Ishikawa (cell line): ENCODE measurements around the gene CDC42BPG.

Experiments used
- CEBPB ChIP-seq: IDR thresholded peaks from 2 replicates; pipeline ENCODE4 v1.6.1; 2012
- CREB1 ChIP-seq: IDR thresholded peaks from 2 replicates; pipeline ENCODE4 v1.6.1; 2012; ENCODE audit warnings: low read depth
- EGR1 ChIP-seq: IDR thresholded peaks from 2 replicates; pipeline ENCODE4 v1.6.1; 2012
- EP300 ChIP-seq: IDR thresholded peaks from 2 replicates; pipeline ENCODE4 v1.6.1; 2012; ENCODE audit warnings: borderline replicate concordance
- FOXM1 ChIP-seq: IDR thresholded peaks from 2 replicates; pipeline ENCODE4 v1.6.1; 2012; ENCODE audit warnings: low read depth, borderline replicate concordance
- NFIC ChIP-seq: IDR thresholded peaks from 2 replicates; pipeline ENCODE4 v1.6.1; 2012
- RAD21 ChIP-seq: IDR thresholded peaks from 2 replicates; pipeline ENCODE4 v1.6.1; 2012; ENCODE audit warnings: low read depth
- TAF1 ChIP-seq: IDR thresholded peaks from 2 replicates; pipeline ENCODE4 v1.6.1; 2012; ENCODE audit warnings: low read depth, mild to moderate bottlenecking
- TCF12 ChIP-seq: IDR thresholded peaks from 2 replicates; pipeline ENCODE4 v1.6.1; 2012; ENCODE audit warnings: low read depth
- TEAD4 ChIP-seq: IDR thresholded peaks from 2 replicates; pipeline ENCODE4 v1.6.1; 2012
- YY1 ChIP-seq: IDR thresholded peaks from 2 replicates; pipeline ENCODE4 v1.6.1; 2012; ENCODE audit warnings: low read depth
- ZBTB7A ChIP-seq: IDR thresholded peaks from 2 replicates; pipeline ENCODE4 v1.6.1; 2012; ENCODE audit warnings: low read depth
- TF ChIP-seq, protein P1 (sequence below): IDR thresholded peaks from 2 replicates; pipeline ENCODE4 v1.6.1; 2012
- TF ChIP-seq, protein P2 (sequence below): IDR thresholded peaks from 2 replicates; pipeline ENCODE4 v1.6.1; 2012
- TF ChIP-seq, protein P3 (sequence below): IDR thresholded peaks from 2 replicates; pipeline ENCODE4 v1.6.1; 2012; ENCODE audit warnings: low read depth, mild to moderate bottlenecking

The CDC42BPG gene

DNA sequence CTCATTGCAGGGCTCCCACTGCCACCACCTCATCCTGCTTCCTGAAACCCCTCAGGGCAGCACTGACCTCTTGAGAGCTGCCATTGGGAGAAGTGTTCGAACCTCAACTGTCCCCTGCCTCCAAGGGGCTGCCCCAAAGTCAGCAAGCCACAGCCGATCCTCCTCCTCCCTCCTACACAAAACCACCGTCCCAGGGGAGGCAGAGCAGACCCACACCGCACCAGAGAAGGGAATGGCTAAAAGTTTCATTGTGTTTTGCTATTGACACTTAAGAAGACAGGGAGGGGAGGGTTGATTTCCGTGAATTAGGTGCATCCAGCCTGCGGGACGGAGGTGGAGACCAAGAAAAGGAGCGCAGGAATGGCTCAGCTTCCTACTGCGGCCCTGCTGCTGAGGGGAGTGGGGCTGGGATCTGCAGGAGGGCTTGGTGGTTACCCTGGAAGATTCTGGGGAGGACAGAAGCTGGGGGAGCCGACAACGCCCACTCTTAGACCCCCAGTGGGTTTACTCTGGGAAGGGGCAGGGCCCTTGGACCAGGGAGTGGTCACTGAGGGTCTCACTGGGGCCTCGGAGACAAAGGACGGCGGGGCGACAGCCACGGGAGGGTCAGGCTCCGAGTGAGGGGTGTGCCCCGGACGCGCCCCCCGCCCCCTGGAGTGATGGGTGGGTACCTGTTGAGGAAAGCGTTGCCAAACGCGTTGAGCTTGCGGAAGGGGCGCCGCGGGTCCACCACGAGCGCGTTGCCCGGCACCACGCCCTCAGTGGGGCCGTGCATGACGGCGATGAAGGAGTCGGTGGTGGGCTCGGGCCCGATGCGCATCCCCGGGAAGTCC is 33.2 kb upstream of the CDC42BPG start:
- TF ChIP-seq YY1, result no peak
- TF ChIP-seq, protein P1, sequence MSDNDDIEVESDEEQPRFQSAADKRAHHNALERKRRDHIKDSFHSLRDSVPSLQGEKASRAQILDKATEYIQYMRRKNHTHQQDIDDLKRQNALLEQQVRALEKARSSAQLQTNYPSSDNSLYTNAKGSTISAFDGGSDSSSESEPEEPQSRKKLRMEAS, result no peak
- peak; percentile 82; the same call in 1 of the 2 replicates for TF ChIP-seq ZBTB7A
- TF ChIP-seq EP300, result no peak
- TF ChIP-seq CEBPB, result no peak

DNA sequence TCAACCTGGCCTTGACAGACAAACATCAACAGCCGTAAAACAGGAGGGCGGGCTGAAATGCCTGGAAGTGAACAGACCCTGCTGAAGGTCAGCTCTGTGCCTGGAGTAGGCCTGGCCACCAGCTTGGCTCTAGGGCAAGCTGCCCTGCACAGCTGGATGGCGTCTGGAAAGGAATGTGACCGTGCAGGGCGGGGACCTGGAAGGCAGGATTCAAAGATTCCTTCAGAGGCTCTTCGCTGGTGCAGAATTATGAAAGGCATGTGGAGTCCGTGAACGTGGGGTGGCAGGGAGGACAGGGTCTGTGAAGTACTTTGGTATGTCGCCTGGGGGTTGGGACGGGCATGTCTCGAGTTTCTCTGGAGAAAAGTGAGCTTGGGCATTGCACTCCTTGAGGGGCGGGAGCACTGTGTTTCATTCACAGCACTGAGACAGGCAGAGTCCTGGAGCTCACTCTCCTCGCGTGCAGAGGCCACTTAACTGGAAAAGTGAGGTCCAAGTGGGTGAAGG is 32.4 kb upstream of the CDC42BPG start:
- TF ChIP-seq, protein P2, sequence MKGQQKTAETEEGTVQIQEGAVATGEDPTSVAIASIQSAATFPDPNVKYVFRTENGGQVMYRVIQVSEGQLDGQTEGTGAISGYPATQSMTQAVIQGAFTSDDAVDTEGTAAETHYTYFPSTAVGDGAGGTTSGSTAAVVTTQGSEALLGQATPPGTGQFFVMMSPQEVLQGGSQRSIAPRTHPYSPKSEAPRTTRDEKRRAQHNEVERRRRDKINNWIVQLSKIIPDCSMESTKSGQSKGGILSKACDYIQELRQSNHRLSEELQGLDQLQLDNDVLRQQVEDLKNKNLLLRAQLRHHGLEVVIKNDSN, result no peak
- TF ChIP-seq EGR1 (no peak), TCF12 (peak; percentile 62), RAD21 (peak; percentile 0; the same call in 1 of the 2 replicates), YY1 (0 out of 2 replicates have a peak, but pooled peaks have one; percentile 1), TAF1 (no peak; the same call in 1 of the 2 replicates), EP300 (peak; percentile 52; the same call in 1 of the 2 replicates), CREB1 (no peak), ZBTB7A (no peak), FOXM1 (no peak), CEBPB (no peak), NFIC (no peak; the same call in 1 of the 2 replicates), TEAD4 (peak; percentile 88)
- TF ChIP-seq, protein P3, sequence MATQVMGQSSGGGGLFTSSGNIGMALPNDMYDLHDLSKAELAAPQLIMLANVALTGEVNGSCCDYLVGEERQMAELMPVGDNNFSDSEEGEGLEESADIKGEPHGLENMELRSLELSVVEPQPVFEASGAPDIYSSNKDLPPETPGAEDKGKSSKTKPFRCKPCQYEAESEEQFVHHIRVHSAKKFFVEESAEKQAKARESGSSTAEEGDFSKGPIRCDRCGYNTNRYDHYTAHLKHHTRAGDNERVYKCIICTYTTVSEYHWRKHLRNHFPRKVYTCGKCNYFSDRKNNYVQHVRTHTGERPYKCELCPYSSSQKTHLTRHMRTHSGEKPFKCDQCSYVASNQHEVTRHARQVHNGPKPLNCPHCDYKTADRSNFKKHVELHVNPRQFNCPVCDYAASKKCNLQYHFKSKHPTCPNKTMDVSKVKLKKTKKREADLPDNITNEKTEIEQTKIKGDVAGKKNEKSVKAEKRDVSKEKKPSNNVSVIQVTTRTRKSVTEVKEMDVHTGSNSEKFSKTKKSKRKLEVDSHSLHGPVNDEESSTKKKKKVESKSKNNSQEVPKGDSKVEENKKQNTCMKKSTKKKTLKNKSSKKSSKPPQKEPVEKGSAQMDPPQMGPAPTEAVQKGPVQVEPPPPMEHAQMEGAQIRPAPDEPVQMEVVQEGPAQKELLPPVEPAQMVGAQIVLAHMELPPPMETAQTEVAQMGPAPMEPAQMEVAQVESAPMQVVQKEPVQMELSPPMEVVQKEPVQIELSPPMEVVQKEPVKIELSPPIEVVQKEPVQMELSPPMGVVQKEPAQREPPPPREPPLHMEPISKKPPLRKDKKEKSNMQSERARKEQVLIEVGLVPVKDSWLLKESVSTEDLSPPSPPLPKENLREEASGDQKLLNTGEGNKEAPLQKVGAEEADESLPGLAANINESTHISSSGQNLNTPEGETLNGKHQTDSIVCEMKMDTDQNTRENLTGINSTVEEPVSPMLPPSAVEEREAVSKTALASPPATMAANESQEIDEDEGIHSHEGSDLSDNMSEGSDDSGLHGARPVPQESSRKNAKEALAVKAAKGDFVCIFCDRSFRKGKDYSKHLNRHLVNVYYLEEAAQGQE, result no peak
- TF ChIP-seq, protein P1, result peak; percentile 62

DNA sequence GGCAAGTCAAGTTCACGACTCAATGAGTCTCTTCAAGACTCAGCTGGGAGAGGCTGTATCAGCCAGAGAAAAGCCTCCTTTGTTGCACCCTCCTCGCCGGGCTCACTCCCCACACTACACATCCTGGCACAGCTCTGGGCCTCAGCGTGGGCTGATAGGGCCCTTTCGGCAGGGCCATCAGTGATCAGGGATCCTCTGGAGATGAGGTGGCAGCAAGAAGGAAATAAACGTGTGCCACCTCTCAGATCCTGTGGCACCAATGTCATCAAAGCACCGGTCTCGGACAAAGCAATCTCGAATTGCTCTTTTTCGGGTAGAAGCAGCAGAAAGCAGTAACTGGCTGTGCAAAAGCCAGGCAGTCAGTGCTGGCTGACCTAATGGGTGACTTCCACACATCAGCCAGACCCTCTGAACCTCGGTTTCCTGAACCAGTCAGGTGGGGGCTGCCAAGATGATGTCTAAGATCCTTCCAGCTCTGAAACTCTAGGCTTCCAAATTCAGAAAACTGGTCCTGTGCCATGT is 31.8 kb upstream of the CDC42BPG start:
- TF ChIP-seq EP300 (no peak), FOXM1 (no peak), YY1 (no peak), EGR1 (no peak), CEBPB (no peak), TEAD4 (no peak), RAD21 (no peak), CREB1 (no peak), TAF1 (no peak), TCF12 (no peak), ZBTB7A (no peak), NFIC (no peak)
- TF ChIP-seq, protein P1, result no peak
- TF ChIP-seq, protein P3, result no peak
- TF ChIP-seq, protein P2, result no peak

DNA sequence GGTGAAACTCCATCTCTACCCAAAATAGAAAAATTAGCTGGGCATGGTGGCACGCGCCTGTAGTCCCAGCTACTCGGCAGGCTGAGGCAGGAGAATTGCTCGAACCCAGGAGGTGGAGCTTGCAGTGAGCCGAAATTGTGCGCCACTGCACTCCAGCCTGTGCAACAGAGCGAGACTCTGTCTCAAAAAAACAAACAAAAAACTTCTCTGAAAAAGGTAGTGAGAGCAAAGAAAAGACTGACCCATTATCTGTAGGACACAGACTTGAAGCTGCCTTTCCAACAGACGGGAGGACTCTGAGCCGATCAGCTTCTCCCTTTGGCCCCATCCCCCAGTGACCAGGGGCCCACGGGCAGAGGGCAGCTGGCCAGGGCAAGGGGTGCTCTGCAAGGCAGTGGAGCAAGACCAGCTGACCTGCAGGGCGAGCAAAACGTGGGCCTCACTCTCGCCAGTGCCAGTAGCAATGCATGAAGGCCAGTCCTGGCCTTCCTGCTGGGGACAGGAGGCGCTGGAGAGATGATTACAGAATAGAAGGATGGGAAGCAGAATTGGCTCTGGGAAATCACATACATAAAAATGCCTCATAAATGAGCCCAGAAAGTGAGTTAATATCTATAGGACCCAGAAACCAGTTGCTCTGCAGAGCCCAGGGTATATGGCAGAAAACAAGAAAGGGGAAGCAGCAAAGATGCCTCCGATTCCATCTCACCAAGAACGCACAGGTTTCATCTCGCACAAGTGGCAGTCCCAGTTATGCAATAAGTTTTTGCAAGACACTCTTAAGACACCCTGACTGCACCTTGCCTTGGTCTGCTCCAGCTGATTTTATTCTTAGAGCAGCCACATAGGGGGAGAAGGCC is 31.1 kb upstream of the CDC42BPG start:
- no peak for TF ChIP-seq RAD21
- TF ChIP-seq, protein P3, result no peak
- TF ChIP-seq NFIC, result no peak
- no peak for TF ChIP-seq EP300
